T-helper 2 cell treated with Interferon-gamma antibody and Interleukin-4, amounts not matched to agents 5 μg/mL and 100 μg/mL, for 36 hours (primary cell): ENCODE results near the gene SSC5D.
"Not testable (repeated sequence)": the region's sequence is repeated elsewhere in the genome, so short reads cannot be mapped to it uniquely, and the experiment has no call there.

ENCODE experiments used
- DNase-seq: peaks from one replicate; pipeline ENCODE4 v3.0.0; 2021; ENCODE audit warnings: low spot score
- H3K27ac Mint-ChIP-seq: one replicate; pipeline ENCODE4 v1.8.0; 2021; ENCODE audit warnings: mild to moderate bottlenecking, mixed read lengths
- H3K27me3 Mint-ChIP-seq: one replicate; pipeline ENCODE4 v1.8.0; 2021; ENCODE audit warnings: low read depth, mixed read lengths
- H3K36me3 Mint-ChIP-seq: one replicate; pipeline ENCODE4 v1.8.0; 2021; ENCODE audit warnings: low read depth, mixed read lengths
- H3K4me1 Mint-ChIP-seq: one replicate; pipeline ENCODE4 v1.8.0; 2021; ENCODE audit warnings: low read depth, mixed read lengths
- H3K4me3 Mint-ChIP-seq: one replicate; pipeline ENCODE4 v1.8.0; 2022; ENCODE audit warnings: mild to moderate bottlenecking, moderate library complexity, mixed read lengths
- H3K9me3 Mint-ChIP-seq: one replicate; pipeline ENCODE4 v1.8.0; 2021; ENCODE audit warnings: mixed read lengths

SSC5D gene

GRCh38 chr19:55487924-55488687 is at the start of gene SSC5D:
Gene SSC5D, plus strand, starts transcription at chr19:55488436. Its CDS starts 154 bp downstream, at chr19:55488590.
- Mint-ChIP-seq H3K4me3 (no peak within 1 kb of the TSS), H3K36me3 (no peaks in the 10 kb centered on the region), H3K9me3 (no peaks in the 10 kb centered on the region), H3K27ac (no peak within 1 kb of the TSS), H3K4me1 (peaks cover 1% of the 10 kb centered on the region), H3K27me3 (peaks cover 2% of the 10 kb centered on the region)
- DNase-seq: no peak

- DNase-seq: no peak
- Mint-ChIP-seq H3K27me3 (peaks cover 45% of the 10 kb centered on the region), H3K4me1 (peaks cover 9% of the 10 kb centered on the region), H3K9me3 (no peaks in the 10 kb centered on the region), H3K4me3 (no peak overlapping the region), H3K27ac (no peak overlapping the region), H3K36me3 (no peaks in the 10 kb centered on the region)
Observed at GRCh38 chr19:55439052-55439451, 49.2 kb upstream of the SSC5D start.

GRCh38 chr19:55440411-55441105 is 47.7 kb upstream of the SSC5D start:
- Mint-ChIP-seq H3K36me3 (no peaks in the 10 kb centered on the region), H3K4me1 (peaks cover 9% of the 10 kb centered on the region), H3K4me3 (peak overlapping the region; percentile 1), H3K9me3 (no peaks in the 10 kb centered on the region), H3K27ac (no peak overlapping the region), H3K27me3 (peaks cover 57% of the 10 kb centered on the region)
- no peak for DNase-seq

GRCh38 chr19:55441319-55441691 is 46.9 kb upstream of the SSC5D start:
- no peaks in the 10 kb centered on the region for H3K9me3 Mint-ChIP-seq
- no peak for DNase-seq
- H3K27ac Mint-ChIP-seq: no peak overlapping the region
- H3K4me1 Mint-ChIP-seq: peaks cover 9% of the 10 kb centered on the region
- no peaks in the 10 kb centered on the region for H3K36me3 Mint-ChIP-seq
- H3K27me3 Mint-ChIP-seq: peaks cover 61% of the 10 kb centered on the region
- H3K4me3 Mint-ChIP-seq: peak overlapping the region; percentile 1

- Mint-ChIP-seq H3K27ac (no peak overlapping the region), H3K4me1 (peaks cover 9% of the 10 kb centered on the region), H3K36me3 (no peaks in the 10 kb centered on the region), H3K9me3 (no peaks in the 10 kb centered on the region), H3K4me3 (no peak overlapping the region), H3K27me3 (peaks cover 61% of the 10 kb centered on the region)
- DNase-seq: no peak
Observed at GRCh38 chr19:55441692-55442321, 46.4 kb upstream of the SSC5D start.

- Mint-ChIP-seq H3K27ac (no peak overlapping the region), H3K9me3 (no peaks in the 10 kb centered on the region), H3K4me3 (no peak overlapping the region), H3K36me3 (no peaks in the 10 kb centered on the region), H3K27me3 (peaks cover 57% of the 10 kb centered on the region), H3K4me1 (peaks cover 9% of the 10 kb centered on the region)
- DNase-seq: no peak
Observed at GRCh38 chr19:55442372-55442961, 45.8 kb upstream of the SSC5D start.

GRCh38 chr19:55443045-55443823 is 45.0 kb upstream of the SSC5D start, which contains the start of gene SHISA7:
Gene SHISA7, minus strand, starts transcription at chr19:55443300. Its CDS starts 437 bp downstream, at chr19:55442863.
- H3K4me3 Mint-ChIP-seq: no peak within 1 kb of the TSS
- no peak for DNase-seq
- no peak within 1 kb of the TSS for H3K27ac Mint-ChIP-seq
- H3K4me1 Mint-ChIP-seq: peaks cover 9% of the 10 kb centered on the region
- no peaks in the 10 kb centered on the region for H3K36me3 Mint-ChIP-seq
- H3K27me3 Mint-ChIP-seq: peaks cover 56% of the 10 kb centered on the region
- no peaks in the 10 kb centered on the region for H3K9me3 Mint-ChIP-seq

GRCh38 chr19:55443824-55444480 is 44.3 kb upstream of the SSC5D start:
- Mint-ChIP-seq H3K27me3 (peaks cover 53% of the 10 kb centered on the region), H3K9me3 (no peaks in the 10 kb centered on the region), H3K4me3 (no peak overlapping the region), H3K36me3 (no peaks in the 10 kb centered on the region), H3K27ac (no peak overlapping the region), H3K4me1 (peaks cover 9% of the 10 kb centered on the region)
- no peak for DNase-seq

- Mint-ChIP-seq H3K9me3 (no peaks in the 10 kb centered on the region), H3K4me3 (no peak overlapping the region), H3K4me1 (peaks cover 9% of the 10 kb centered on the region), H3K36me3 (no peaks in the 10 kb centered on the region), H3K27ac (no peak overlapping the region), H3K27me3 (peaks cover 46% of the 10 kb centered on the region)
- no peak for DNase-seq
Observed at GRCh38 chr19:55444646-55445045, 43.6 kb upstream of the SSC5D start.

- Mint-ChIP-seq H3K4me3 (no peak overlapping the region), H3K36me3 (no peaks in the 10 kb centered on the region), H3K27ac (no peak overlapping the region), H3K27me3 (peaks cover 45% of the 10 kb centered on the region), H3K4me1 (peaks cover 5% of the 10 kb centered on the region), H3K9me3 (no peaks in the 10 kb centered on the region)
- DNase-seq: no peak
Observed at GRCh38 chr19:55446060-55446459, 42.2 kb upstream of the SSC5D start.

GRCh38 chr19:55447421-55448174 is 40.6 kb upstream of the SSC5D start:
- Mint-ChIP-seq H3K4me1 (peaks cover 3% of the 10 kb centered on the region), H3K27ac (no peak overlapping the region), H3K27me3 (peaks cover 43% of the 10 kb centered on the region), H3K36me3 (no peaks in the 10 kb centered on the region), H3K4me3 (no peak overlapping the region), H3K9me3 (no peaks in the 10 kb centered on the region)
- DNase-seq: no peak

GRCh38 chr19:55448175-55448490 is 40.1 kb upstream of the SSC5D start:
- DNase-seq, H3K36me3 Mint-ChIP-seq, H3K4me3 Mint-ChIP-seq, H3K27ac Mint-ChIP-seq, H3K4me1 Mint-ChIP-seq, H3K9me3 Mint-ChIP-seq: not testable (repeated sequence)
- H3K27me3 Mint-ChIP-seq: peaks cover 42% of the 10 kb centered on the region
